OCI-LY1 (cell line): ENCODE results near the gene MED13L.

Experiments used
- H2AFZ ChIP-seq: fragments of 200-600 bp; sonication (generic), shearing (Covaris generic); 2 replicates; pipeline ENCODE4 v1.6.0; 2014; ENCODE audit warnings: antibody characterized with exemption, mild to moderate bottlenecking, low read length
- H3F3A ChIP-seq: fragments of 200-600 bp; sonication (generic), shearing (Covaris generic); 2 replicates; pipeline ENCODE4 v1.6.0; 2014; ENCODE audit warnings: mild to moderate bottlenecking, antibody characterized with exemption, low read length, moderate library complexity; ENCODE audit not compliant: insufficient read depth
- H3K27ac ChIP-seq: fragments of 200-600 bp; sonication (generic); 2 replicates; pipeline ENCODE4 v1.5.1; 2014; ENCODE audit warnings: low read length, mixed run types, mild to moderate bottlenecking, low read depth; ENCODE audit not compliant: poor library complexity, severe bottlenecking
- H3K27me3 ChIP-seq: fragments of 200-600 bp; sonication (generic); 2 replicates; pipeline ENCODE4 v1.6.0; 2014; ENCODE audit warnings: antibody characterized with exemption, mild to moderate bottlenecking, low read length, moderate library complexity; ENCODE audit not compliant: insufficient read depth
- H3K36me3 ChIP-seq: fragments of 200-600 bp; sonication (generic); 2 replicates; pipeline ENCODE4 v1.6.1; 2014; ENCODE audit warnings: mild to moderate bottlenecking, antibody characterized with exemption, low read length, moderate library complexity, mixed read lengths; ENCODE audit not compliant: insufficient read depth
- H3K4me1 ChIP-seq: fragments of 200-600 bp; sonication (generic); 2 replicates; pipeline ENCODE4 v1.5.1; 2014; ENCODE audit warnings: mild to moderate bottlenecking, low read length, moderate library complexity; ENCODE audit not compliant: insufficient read depth, severe bottlenecking
- H3K4me2 ChIP-seq: fragments of 200-600 bp; sonication (generic), shearing (Covaris generic); 2 replicates; pipeline ENCODE4 v1.6.1; 2014; ENCODE audit warnings: low read length
- H3K4me3 ChIP-seq: fragments of 200-600 bp; sonication (generic); 2 replicates; pipeline ENCODE4 v1.5.1; 2014; ENCODE audit warnings: low read length, low read depth, mild to moderate bottlenecking, mixed read lengths; ENCODE audit not compliant: poor library complexity, severe bottlenecking
- H3K79me2 ChIP-seq: fragments of 200-600 bp; shearing (Covaris generic); 2 replicates; pipeline ENCODE4 v1.6.1; 2016; ENCODE audit warnings: mixed run types, low read length, mixed read lengths; ENCODE audit not compliant: insufficient read depth
- H3K9ac ChIP-seq: fragments of 200-600 bp; sonication (generic), shearing (Covaris generic); 2 replicates; pipeline ENCODE4 v1.6.1; 2014; ENCODE audit warnings: mild to moderate bottlenecking, low read length, mixed read lengths
- H3K9me2 ChIP-seq: fragments of 200-600 bp; sonication (generic), shearing (Covaris generic); 2 replicates; pipeline ENCODE4 v1.6.1; 2014; ENCODE audit warnings: low read depth, mild to moderate bottlenecking, low read length, mixed read lengths
- H3K9me3 ChIP-seq: fragments of 200-600 bp; shearing (Covaris generic); 2 replicates; pipeline ENCODE4 v1.6.1; 2014; ENCODE audit warnings: low read length, mixed read lengths
- H4K20me1 ChIP-seq: fragments of 200-600 bp; sonication (generic), shearing (Covaris generic); 2 replicates; pipeline ENCODE4 v1.6.0; 2016; ENCODE audit warnings: mild to moderate bottlenecking, low read length; ENCODE audit not compliant: insufficient read depth
- CTCF ChIP-seq: fragments of 200-600 bp; sonication (generic), shearing (Covaris generic); IDR thresholded peaks from 2 replicates; pipeline ENCODE4 v1.5.1; 2017; ENCODE audit warnings: mild to moderate bottlenecking, antibody characterized with exemption, low read length, moderate library complexity, mixed read lengths
- EZH2 ChIP-seq: fragments of 200-600 bp; sonication (generic), shearing (Covaris generic); IDR thresholded peaks from 2 replicates; pipeline ENCODE4 v1.8.0; 2017; ENCODE audit warnings: borderline replicate concordance, mixed run types, mild to moderate bottlenecking, antibody characterized with exemption, low read length, moderate library complexity, mixed read lengths

The MED13L gene

GRCh38 chr12:116058574-116058973, 218.9 kb downstream of the MED13L start:
- no peaks in the 10 kb centered on the region for H3K9me2 ChIP-seq
- TF ChIP-seq EZH2 (no peak), CTCF (no peak)

GRCh38 chr12:116057356-116057755, 220.1 kb downstream of the MED13L start:
- no peaks in the 10 kb centered on the region for H3F3A ChIP-seq
- H3K4me1 ChIP-seq = peaks cover 3% of the 10 kb centered on the region
- H4K20me1 ChIP-seq = no peaks in the 10 kb centered on the region
- TF ChIP-seq CTCF = no peak
- TF ChIP-seq EZH2 = no peak
- H2AFZ ChIP-seq = no peak overlapping the region
- H3K4me3 ChIP-seq = no peak overlapping the region
- H3K36me3 ChIP-seq = no peaks in the 10 kb centered on the region
- no peaks in the 10 kb centered on the region for H3K27me3 ChIP-seq
- H3K9me2 ChIP-seq = no peaks in the 10 kb centered on the region
- H3K79me2 ChIP-seq = no peaks in the 10 kb centered on the region
- H3K27ac ChIP-seq = no peak overlapping the region
- no peak overlapping the region for H3K4me2 ChIP-seq
- no peak overlapping the region for H3K9ac ChIP-seq
- H3K9me3 ChIP-seq = no peaks in the 10 kb centered on the region

More at GRCh38 chr12:116058574-116058973, 218.9 kb downstream of the MED13L start:
- Histone ChIP-seq H4K20me1 (no peaks in the 10 kb centered on the region), H3K9ac (no peak overlapping the region), H3K79me2 (no peaks in the 10 kb centered on the region), H2AFZ (no peak overlapping the region), H3K4me2 (no peak overlapping the region), H3K9me3 (no peaks in the 10 kb centered on the region), H3K27ac (no peak overlapping the region), H3K4me3 (no peak overlapping the region), H3K4me1 (peaks cover 3% of the 10 kb centered on the region), H3K27me3 (no peaks in the 10 kb centered on the region), H3K36me3 (no peaks in the 10 kb centered on the region), H3F3A (no peaks in the 10 kb centered on the region)

- H3K9ac ChIP-seq = no peak overlapping the region
- no peaks in the 10 kb centered on the region for H3K36me3 ChIP-seq
- H3K79me2 ChIP-seq = no peaks in the 10 kb centered on the region
- no peak overlapping the region for H3K4me2 ChIP-seq
- H3K9me3 ChIP-seq = no peaks in the 10 kb centered on the region
- H2AFZ ChIP-seq = no peak overlapping the region
- peaks cover 3% of the 10 kb centered on the region for H3K4me1 ChIP-seq
- TF ChIP-seq EZH2 (no peak), CTCF (no peak)
- H3F3A ChIP-seq = no peaks in the 10 kb centered on the region
- H3K27me3 ChIP-seq = no peaks in the 10 kb centered on the region
- H3K27ac ChIP-seq = no peak overlapping the region
- H4K20me1 ChIP-seq = no peaks in the 10 kb centered on the region
- no peak overlapping the region for H3K4me3 ChIP-seq
- H3K9me2 ChIP-seq = no peaks in the 10 kb centered on the region
Observed at GRCh38 chr12:116055895-116056607, 221.4 kb downstream of the MED13L start.
